C4-2B (cell line): ENCODE data around the gene RASL11B.

Source experiments
- CTCF ChIP-seq: fragments of 450-650 bp; conservative IDR thresholded peaks from 2 replicates; pipeline ENCODE4 v1.5.1; 2017; ENCODE audit warnings: mild to moderate bottlenecking
- ZFX ChIP-seq: fragments of 450-650 bp; IDR thresholded peaks from 2 replicates; pipeline ENCODE4 v1.6.1; 2017

GRCh38 chr4:52890521-52890791 lies 28.3 kb downstream of the RASL11B start:
- TF ChIP-seq CTCF (no peak), ZFX (no peak)
